Femur (tissue), 1 donor: ENCODE results near the gene DDA1.
"Not testable (repeated sequence)": the region's sequence is repeated elsewhere in the genome, so short reads cannot be mapped to it uniquely, and the experiment has no call there.

Experiments used
- DNase-seq: peaks from one replicate; pipeline ENCODE4 v3.0.0-alpha.2; 2017

Gene DDA1

DNA sequence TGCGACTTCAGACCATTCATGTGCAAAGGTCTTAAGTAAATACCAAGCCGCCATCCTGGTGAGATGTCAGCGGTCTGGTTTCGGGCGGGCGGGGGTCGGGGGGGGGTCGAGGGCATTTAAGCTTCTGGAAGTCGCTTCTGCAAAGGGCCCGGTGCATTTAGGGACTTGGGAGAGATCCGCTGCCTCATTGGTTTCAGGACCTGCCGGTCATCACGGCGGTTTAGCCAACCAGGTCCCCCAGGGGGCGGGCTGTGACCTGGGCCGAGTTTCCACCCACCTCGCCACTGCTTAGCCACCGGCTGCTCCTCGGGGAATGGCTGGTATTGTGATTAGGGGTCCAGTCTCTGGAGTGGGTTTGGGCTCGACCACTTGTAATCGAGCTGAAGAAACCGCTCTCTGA, 19.9 kb upstream of the DDA1 start:
- peak; percentile 80 for DNase-seq

- DNase-seq, result peak; percentile 83
These were observed 16.9 kb upstream of the DDA1 start for GRCh38 chr19:17292301-17293074.

DNA sequence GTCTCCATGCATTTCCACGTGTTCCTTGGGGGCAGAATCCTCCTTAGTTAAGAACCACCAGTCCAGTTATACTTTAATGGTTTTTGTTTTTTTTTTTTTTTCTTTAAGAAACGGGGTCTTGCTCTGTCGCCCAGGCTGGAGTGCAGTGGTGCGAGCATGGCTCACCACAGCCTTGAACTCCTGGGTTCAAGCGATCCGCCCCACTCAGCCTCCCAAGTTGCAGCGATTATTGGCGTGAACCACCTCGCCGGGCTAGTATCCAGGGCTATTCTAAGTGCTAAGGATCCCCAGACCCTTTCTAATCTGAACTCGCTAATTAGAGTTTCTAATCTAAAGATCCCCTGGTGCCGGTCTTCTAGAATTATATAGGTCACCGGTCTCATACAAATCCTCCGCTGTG, 15.8 kb upstream of the DDA1 start:
- no peak for DNase-seq

- DNase-seq, result no peak
These were observed 15.1 kb upstream of the DDA1 start for GRCh38 chr19:17294051-17294891.

DNA sequence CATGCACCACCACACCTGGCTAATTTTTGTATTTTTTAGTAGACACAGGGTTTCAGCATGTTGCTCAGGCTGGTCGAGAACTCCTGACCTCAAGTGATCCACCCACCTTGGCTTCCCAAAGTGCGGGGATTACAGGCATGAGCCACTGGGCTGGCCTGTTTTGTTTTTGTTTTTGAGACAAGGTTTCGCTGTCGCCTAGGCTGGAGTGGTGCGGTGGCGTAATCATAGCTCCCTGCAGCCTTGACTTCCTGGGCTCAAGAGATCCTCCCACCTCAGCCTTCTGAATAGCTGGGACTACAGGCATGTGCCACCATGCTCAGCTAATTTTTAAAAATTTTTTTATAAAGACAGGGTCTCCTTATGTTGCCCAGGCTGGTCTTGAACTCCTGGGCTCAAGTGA, 13.8 kb upstream of the DDA1 start:
- DNase-seq, result not testable (repeated sequence)

- no peak for DNase-seq
These were observed 13.1 kb upstream of the DDA1 start for GRCh38 chr19:17296273-17296672.

DNA sequence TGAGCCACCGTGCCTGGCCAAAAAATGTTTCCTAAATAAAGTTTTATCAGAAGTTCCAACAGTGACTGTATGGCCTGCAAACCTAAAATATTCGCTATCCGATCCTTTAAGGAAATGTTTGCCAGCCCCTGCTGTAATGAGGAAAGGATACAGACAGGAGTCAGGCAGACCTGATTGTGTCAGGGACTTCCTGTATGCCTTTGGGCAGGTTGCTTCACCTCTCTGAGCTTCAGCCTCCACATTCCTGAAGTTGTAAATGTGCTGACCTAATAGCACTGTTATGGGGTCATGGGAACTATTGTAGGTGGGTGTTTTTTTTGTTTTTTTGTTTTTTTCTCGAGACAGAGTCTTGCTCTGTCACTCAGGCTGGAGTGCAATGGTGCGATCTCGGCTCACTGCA, 12.4 kb upstream of the DDA1 start:
- DNase-seq, result no peak

DNA sequence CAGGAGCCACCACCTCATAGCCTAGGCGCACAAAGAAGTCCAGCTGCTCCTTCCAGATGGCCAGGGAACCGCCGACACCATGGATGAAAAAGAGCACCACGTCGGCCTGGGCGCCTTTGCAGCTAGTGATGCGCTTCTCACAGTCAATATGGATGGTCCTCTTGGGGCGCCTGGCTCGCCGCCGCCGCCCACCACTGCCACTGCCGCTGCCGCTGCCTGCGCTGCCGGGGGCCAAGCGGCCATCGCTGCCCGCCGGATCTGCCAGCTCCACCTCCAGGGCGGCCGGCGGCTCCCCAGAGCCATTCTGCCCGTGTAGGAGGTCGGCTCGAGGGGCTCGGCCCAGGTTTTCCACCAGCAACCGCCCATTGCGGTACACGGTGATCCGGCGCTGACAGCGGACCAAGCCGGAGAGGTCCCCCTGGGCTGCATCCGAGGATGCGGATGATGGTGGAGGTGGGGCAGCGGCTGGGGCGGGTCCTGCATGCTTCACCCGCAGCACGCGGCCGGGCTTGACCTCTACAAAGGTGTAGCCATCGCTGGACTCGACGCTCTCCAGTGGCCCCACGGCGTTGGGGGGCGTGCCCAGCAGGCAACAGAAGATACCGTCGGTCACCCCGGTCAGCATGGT, 8.3 kb upstream of the DDA1 start:
- DNase-seq, result no peak

DNA sequence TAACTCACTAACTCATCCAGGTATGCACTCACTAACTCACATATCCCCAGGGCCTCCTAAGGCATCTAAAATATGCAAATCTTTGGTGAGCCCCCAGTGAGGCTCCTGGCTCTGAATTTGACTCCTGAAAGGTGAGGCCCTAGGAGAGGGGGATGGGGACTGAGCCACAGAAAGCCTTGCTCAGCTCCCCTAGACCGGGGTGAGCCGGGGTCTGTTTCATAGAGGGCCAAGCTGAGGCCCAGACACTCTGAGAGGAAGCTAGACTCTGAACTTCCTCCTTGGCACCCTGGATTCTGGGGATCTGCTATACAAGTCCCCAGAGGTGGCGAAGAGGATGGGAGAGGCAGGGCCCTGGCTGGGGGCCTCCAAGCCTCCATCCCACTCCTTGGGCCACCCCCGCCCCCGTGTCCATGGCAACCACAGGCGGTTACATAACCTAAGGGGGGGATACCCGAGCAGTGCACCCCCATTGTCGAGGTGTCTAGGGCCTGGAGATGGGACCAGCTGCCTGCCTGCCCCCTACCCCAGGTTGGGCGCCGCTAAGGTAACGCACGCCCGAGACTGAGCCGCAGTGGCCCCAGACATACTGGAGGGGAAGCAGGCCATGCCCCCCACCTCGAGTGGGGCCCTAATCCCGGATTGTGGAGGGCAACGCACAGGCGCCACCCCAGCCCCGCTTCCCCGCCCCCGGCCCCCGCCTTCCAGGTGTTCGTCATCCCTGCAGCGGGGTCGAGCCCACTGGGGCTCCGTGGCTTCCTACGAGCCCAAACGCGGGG, 6.8 kb upstream of the DDA1 start:
- no peak for DNase-seq

- peak; percentile 98 for DNase-seq
These were observed 6.0 kb upstream of the DDA1 start, which contains the start of gene ABHD8 for GRCh38 chr19:17303167-17303939. Gene ABHD8, minus strand, starts transcription at chr19:17303425. Its CDS starts 1,809 bp downstream, at chr19:17301616.

GRCh38 chr19:17303940-17304267, 5.5 kb upstream of the DDA1 start:
- no peak for DNase-seq

- DNase-seq, result no peak
These were observed 4.8 kb upstream of the DDA1 start for GRCh38 chr19:17304386-17305215.

GRCh38 chr19:17305216-17305516, 4.2 kb upstream of the DDA1 start:
- no peak for DNase-seq

- DNase-seq, result peak; percentile 97
These were observed 3.7 kb upstream of the DDA1 start, which contains the start of gene MRPL34 for GRCh38 chr19:17305517-17306284. Gene MRPL34, plus strand, starts transcription at chr19:17305872. Its CDS starts 21 bp downstream, at chr19:17305893.

GRCh38 chr19:17306285-17306714, 3.1 kb upstream of the DDA1 start:
- no peak for DNase-seq

DNA sequence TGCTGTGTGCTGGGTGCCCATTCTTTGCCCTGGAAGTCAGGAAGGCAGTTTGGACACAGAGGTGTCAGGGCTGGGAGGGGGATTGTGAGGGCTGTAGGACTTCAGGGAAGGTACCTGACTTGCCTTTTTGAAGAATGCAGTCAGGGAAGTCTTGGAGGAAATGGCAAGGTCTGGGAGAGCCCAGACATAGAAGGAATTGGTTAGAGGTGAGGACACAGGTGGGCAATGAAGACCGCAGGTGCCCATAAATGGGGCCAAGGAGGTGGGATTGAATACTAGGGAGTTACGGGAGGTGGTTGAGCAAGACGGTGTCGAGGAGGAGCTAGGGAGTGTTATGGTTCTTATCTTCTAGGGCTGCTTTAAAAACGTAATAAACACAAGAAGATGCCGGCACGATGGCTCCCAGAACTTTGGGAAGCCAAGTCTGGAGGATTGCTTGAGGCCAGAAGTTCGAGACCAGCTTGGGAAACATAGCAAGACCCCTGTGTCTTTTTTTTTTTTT, 1.4 kb upstream of the DDA1 start:
- DNase-seq, result no peak

- DNase-seq, result no peak
These were observed 650 bp downstream of the DDA1 start for GRCh38 chr19:17309965-17310461.

- no peak for DNase-seq
These were observed 2.3 kb downstream of the DDA1 start for GRCh38 chr19:17311455-17312188.
